ENCODE results near the gene NDUFS5.

DNA sequence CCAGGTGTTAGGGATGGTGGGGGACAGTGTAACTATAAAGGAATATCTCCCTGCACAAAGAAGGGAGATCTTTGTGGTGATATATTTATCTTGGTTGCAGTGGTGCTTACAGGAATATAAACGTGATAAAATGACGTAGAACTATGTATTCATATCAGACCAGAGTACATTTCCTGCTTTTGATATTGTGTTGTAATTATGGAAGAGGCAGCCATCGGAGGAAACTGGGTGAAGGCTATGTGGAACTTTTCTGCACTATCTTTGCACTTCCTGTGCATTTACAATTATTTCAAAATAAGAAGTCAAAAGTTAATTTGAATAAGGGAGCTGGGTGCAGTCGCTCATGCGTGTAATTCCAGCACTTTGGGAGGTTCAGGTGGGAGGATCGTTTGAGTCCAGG is 37.6 kb downstream of the NDUFS5 start:
- TF ChIP-seq EZH2phosphoT487 (IDR thresholded peaks at IDR 0.05) (no peak), EZH2 (IDR thresholded peaks at IDR 0.05) (no peak)
- TF ChIP-seq, protein P1, sequence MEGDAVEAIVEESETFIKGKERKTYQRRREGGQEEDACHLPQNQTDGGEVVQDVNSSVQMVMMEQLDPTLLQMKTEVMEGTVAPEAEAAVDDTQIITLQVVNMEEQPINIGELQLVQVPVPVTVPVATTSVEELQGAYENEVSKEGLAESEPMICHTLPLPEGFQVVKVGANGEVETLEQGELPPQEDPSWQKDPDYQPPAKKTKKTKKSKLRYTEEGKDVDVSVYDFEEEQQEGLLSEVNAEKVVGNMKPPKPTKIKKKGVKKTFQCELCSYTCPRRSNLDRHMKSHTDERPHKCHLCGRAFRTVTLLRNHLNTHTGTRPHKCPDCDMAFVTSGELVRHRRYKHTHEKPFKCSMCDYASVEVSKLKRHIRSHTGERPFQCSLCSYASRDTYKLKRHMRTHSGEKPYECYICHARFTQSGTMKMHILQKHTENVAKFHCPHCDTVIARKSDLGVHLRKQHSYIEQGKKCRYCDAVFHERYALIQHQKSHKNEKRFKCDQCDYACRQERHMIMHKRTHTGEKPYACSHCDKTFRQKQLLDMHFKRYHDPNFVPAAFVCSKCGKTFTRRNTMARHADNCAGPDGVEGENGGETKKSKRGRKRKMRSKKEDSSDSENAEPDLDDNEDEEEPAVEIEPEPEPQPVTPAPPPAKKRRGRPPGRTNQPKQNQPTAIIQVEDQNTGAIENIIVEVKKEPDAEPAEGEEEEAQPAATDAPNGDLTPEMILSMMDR (IDR thresholded peaks at IDR 0.05), result no peak
